OCI-LY1 (cell line): ENCODE measurements around the gene PTPN4.

Experiments
- CTCF ChIP-seq: fragments of 200-600 bp; sonication (generic), shearing (Covaris generic); IDR thresholded peaks from 2 replicates; pipeline ENCODE4 v1.5.1; 2017; ENCODE audit warnings: mild to moderate bottlenecking, antibody characterized with exemption, low read length, moderate library complexity, mixed read lengths
- EZH2 ChIP-seq: fragments of 200-600 bp; sonication (generic), shearing (Covaris generic); IDR thresholded peaks from 2 replicates; pipeline ENCODE4 v1.8.0; 2017; ENCODE audit warnings: borderline replicate concordance, mixed run types, mild to moderate bottlenecking, antibody characterized with exemption, low read length, moderate library complexity, mixed read lengths

GRCh38 chr2:119862127-119862889 lies 102.6 kb downstream of the PTPN4 start:
- TF ChIP-seq CTCF (no peak), EZH2 (no peak)
